H9 (cell line): ENCODE results near the gene SPSB3. TPM values are rescaled to one million over a fixed set of nuclear protein-coding genes. Genes with fewer than 3 reads are reported as not detected.
A peak's percentile ranks its signal among the peaks of the same experiment; 100 is the strongest.

ENCODE experiments used
- DNase-seq: peaks from one replicate; pipeline ENCODE4 v3.0.0-alpha.2; 2017
- H2AFZ ChIP-seq: one replicate; pipeline ENCODE4 v1.6.1; 2013; ENCODE audit warnings: mild to moderate bottlenecking, low read length, control low read depth, moderate library complexity
- H2AK5ac ChIP-seq: 2 replicates; pipeline ENCODE4 v1.6.1; 2013; ENCODE audit warnings: low read length, control low read depth, mixed read lengths; ENCODE audit not compliant: insufficient read length
- H2BK120ac ChIP-seq: one replicate; pipeline ENCODE4 v1.6.1; 2013; ENCODE audit warnings: low read depth, mild to moderate bottlenecking, low read length, control low read depth, inconsistent platforms; ENCODE audit not compliant: poor library complexity, severe bottlenecking
- H2BK12ac ChIP-seq: 2 replicates; pipeline ENCODE4 v1.6.1; 2013; ENCODE audit warnings: low read length, control low read depth, mixed read lengths, low read depth; ENCODE audit not compliant: insufficient read length
- H2BK15ac ChIP-seq: 2 replicates; pipeline ENCODE4 v1.6.1; 2013; ENCODE audit warnings: low read depth, low read length, control low read depth
- H2BK20ac ChIP-seq: one replicate; pipeline ENCODE4 v1.6.1; 2013; ENCODE audit warnings: low read depth, mild to moderate bottlenecking, low read length, control low read depth, inconsistent platforms; ENCODE audit not compliant: poor library complexity, severe bottlenecking
- H2BK5ac ChIP-seq: 2 replicates; pipeline ENCODE4 v1.6.1; 2013; ENCODE audit warnings: low read length, control low read depth, mixed read lengths; ENCODE audit not compliant: insufficient read length
- H3K14ac ChIP-seq: 2 replicates; pipeline ENCODE4 v1.6.1; 2013; ENCODE audit warnings: low read length, control low read depth; ENCODE audit not compliant: insufficient read depth
- H3K18ac ChIP-seq: 2 replicates; pipeline ENCODE4 v1.6.1; 2013; ENCODE audit warnings: low read depth, mild to moderate bottlenecking, mixed read lengths, low read length, control low read depth; ENCODE audit not compliant: insufficient read length
- H3K23ac ChIP-seq: 2 replicates; pipeline ENCODE4 v1.6.1; 2013; ENCODE audit warnings: low read length, control low read depth, mixed read lengths, low read depth; ENCODE audit not compliant: insufficient read length
- H3K23me2 ChIP-seq: 2 replicates; pipeline ENCODE4 v1.6.1; 2013; ENCODE audit warnings: low read depth, mild to moderate bottlenecking, mixed read lengths, low read length, control low read depth; ENCODE audit not compliant: insufficient read length, poor library complexity, severe bottlenecking
- H3K27ac ChIP-seq: 2 replicates; pipeline ENCODE4 v1.5.1; 2013; ENCODE audit warnings: low read length, control low read depth, mixed read lengths, low read depth; ENCODE audit not compliant: insufficient read length
- H3K27me3 ChIP-seq: 2 replicates; pipeline ENCODE4 v1.6.1; 2013; ENCODE audit warnings: low read length, control low read depth, inconsistent platforms; ENCODE audit not compliant: insufficient read depth
- H3K4ac ChIP-seq: 2 replicates; pipeline ENCODE4 v1.6.1; 2013; ENCODE audit warnings: low read depth, mild to moderate bottlenecking, control low read depth, inconsistent platforms, low read length, moderate library complexity
- H3K4me1 ChIP-seq: 2 replicates; pipeline ENCODE4 v1.6.1; 2013; ENCODE audit warnings: low read length, control low read depth, inconsistent platforms; ENCODE audit not compliant: insufficient read depth
- H3K4me2 ChIP-seq: 2 replicates; pipeline ENCODE4 v1.6.1; 2013; ENCODE audit warnings: low read length, control low read depth, mixed read lengths; ENCODE audit not compliant: insufficient read length, insufficient read depth
- H3K56ac ChIP-seq: 2 replicates; pipeline ENCODE4 v1.6.1; 2013; ENCODE audit warnings: low read depth, mild to moderate bottlenecking, mixed read lengths, low read length, control low read depth; ENCODE audit not compliant: insufficient read length
- H3K79me1 ChIP-seq: 2 replicates; pipeline ENCODE4 v1.6.1; 2013; ENCODE audit warnings: low read depth, mild to moderate bottlenecking, moderate library complexity, low read length, control low read depth, inconsistent platforms; ENCODE audit not compliant: insufficient read depth, poor library complexity, severe bottlenecking
- H3K79me2 ChIP-seq: 2 replicates; pipeline ENCODE4 v1.6.1; 2013; ENCODE audit warnings: low read length, control low read depth, inconsistent platforms; ENCODE audit not compliant: insufficient read depth
- H3K9ac ChIP-seq: 2 replicates; pipeline ENCODE4 v1.6.1; 2013; ENCODE audit warnings: low read length, control low read depth, mixed read lengths; ENCODE audit not compliant: insufficient read length; ENCODE audit errors: extremely low read depth
- H3K9me3 ChIP-seq: one replicate; pipeline ENCODE4 v1.6.1; 2013; ENCODE audit warnings: low read depth, low read length, inconsistent platforms; ENCODE audit not compliant: control insufficient read depth
- H3T11ph ChIP-seq: one replicate; pipeline ENCODE4 v1.6.1; 2013; ENCODE audit warnings: mild to moderate bottlenecking, low read length, control low read depth, inconsistent platforms
- H4K20me1 ChIP-seq: one replicate; pipeline ENCODE4 v1.6.1; 2013; ENCODE audit not compliant: control insufficient read depth, insufficient read length, insufficient read depth
- H4K5ac ChIP-seq: 2 replicates; pipeline ENCODE4 v1.6.1; 2013; ENCODE audit warnings: low read depth, mild to moderate bottlenecking, mixed read lengths, low read length, control low read depth; ENCODE audit not compliant: insufficient read length
- H4K8ac ChIP-seq: replicated peaks from 2 replicates; pipeline ENCODE4 v1.6.1; 2013; ENCODE audit warnings: low read length, control low read depth, mixed read lengths, low read depth; ENCODE audit not compliant: insufficient read length
- H4K91ac ChIP-seq: 2 replicates; pipeline ENCODE4 v1.6.1; 2013; ENCODE audit warnings: low read depth, mild to moderate bottlenecking, moderate library complexity, mixed read lengths, low read length, control low read depth; ENCODE audit not compliant: insufficient read length
- H3K27ac Mint-ChIP-seq, 3 experiments: 2 replicates in 2 of 3; 3 replicates in 1 of 3; pipeline ENCODE4 v1.8.0; 2020 to 2021; ENCODE audit warnings: mixed read lengths in 3 of 3, mild to moderate bottlenecking in 1 of 3, moderate library complexity in 1 of 3
- H3K27me3 Mint-ChIP-seq: 2 replicates; pipeline ENCODE4 v1.8.0; 2021; ENCODE audit warnings: low read depth, mild to moderate bottlenecking, moderate library complexity, mixed read lengths
- H3K36me3 Mint-ChIP-seq, 3 experiments: 2 replicates in 2 of 3; 3 replicates in 1 of 3; pipeline ENCODE4 v1.8.0; 2020 to 2021; ENCODE audit warnings: low read depth in 3 of 3, mixed read lengths in 3 of 3; ENCODE audit not compliant: insufficient read depth in 1 of 3
- H3K4me1 Mint-ChIP-seq, 2 experiments: 2 replicates each; pipeline ENCODE4 v1.8.0; 2020; ENCODE audit warnings: mixed read lengths in 2 of 2
- H3K4me3 Mint-ChIP-seq, 2 experiments: 2 replicates in 1 of 2; 3 replicates in 1 of 2; pipeline ENCODE4 v1.8.0; 2020 to 2021; ENCODE audit warnings: mild to moderate bottlenecking in 2 of 2, mixed read lengths in 2 of 2, moderate library complexity in 1 of 2
- H3K9me3 Mint-ChIP-seq, 2 experiments: 2 replicates in 1 of 2; 3 replicates in 1 of 2; pipeline ENCODE4 v1.8.0; 2020; ENCODE audit warnings: mild to moderate bottlenecking in 2 of 2, mixed read lengths in 2 of 2, moderate library complexity in 1 of 2
- WGBS: extraction: QIAGEN DNeasy Blood & Tissue Kit; methylation state at CpG from one replicate; pipeline ENCODE4 v1.1.7; 2013; ENCODE audit warnings: missing lambda C conversion rate, low lambda C conversion rate, mixed read lengths; ENCODE audit not compliant: insufficient read length; ENCODE audit errors: extremely low coverage; 5-methylcytosine and 5-hydroxymethylcytosine counted together
- total RNA-seq: library from RNA; stranded (reverse); gene quantifications from 2 replicates; pipeline ENCODE4 v1.2.1, GENCODE V29; 2021
- TF ChIP-seq, protein P1 (sequence below): fragments of 200-600 bp; sonication (generic); conservative IDR thresholded peaks from 3 replicates; pipeline ENCODE4 v1.8.0; 2021; ENCODE audit warnings: antibody characterized with exemption, mild to moderate bottlenecking

SPSB3 gene
- total RNA-seq, 1 experiment from 2014 or later, result 19.9 TPM

DNA sequence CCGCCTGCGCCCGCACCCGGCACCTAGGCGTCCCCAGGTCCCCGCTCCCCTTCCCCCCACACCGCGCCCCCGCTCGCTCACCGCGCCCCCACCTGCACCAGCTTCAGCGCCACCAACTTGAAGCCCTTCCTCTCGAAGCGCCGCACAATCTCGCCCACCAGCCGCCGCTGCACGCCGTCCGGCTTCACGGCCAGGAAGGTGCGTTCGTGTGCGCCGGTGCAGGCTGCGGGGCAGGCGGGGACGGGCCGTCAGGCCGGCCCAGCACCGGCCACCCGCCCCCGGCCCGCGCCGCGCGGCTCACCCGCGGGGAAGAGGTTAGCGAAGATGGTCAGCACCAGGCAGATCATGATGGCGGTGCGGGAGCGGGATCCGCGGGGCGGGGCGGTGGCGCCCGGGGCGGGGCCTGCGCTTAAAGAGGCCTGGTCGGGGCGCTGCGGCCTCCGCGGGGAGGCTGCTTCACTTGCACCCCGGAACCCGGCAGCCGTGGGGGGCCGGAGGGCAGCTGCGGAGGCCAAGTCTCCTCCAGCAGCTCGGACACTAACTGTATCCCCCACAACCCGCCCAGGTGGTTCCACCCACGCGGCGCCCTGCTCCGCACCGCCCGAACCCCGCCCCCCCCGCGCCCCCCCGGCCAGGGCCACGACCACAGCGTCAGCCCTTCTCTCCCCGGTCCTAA lies 11.0 kb downstream of the SPSB3 start, which contains the start of gene NME3:
NME3 (minus strand) TSS at position 356 of the 676 bp plus-strand sequence; CDS start at position 347, 9 bp downstream.
- H3K9ac ChIP-seq, result peak within 1 kb of the TSS; percentile 66
- peaks cover 5% of the 10 kb centered on the region for H3K79me1 ChIP-seq
- H3T11ph ChIP-seq, result no peak within 1 kb of the TSS
- H3K9me3 ChIP-seq, result no peaks in the 10 kb centered on the region
- H2BK20ac ChIP-seq, result no peak within 1 kb of the TSS
- H3K79me2 ChIP-seq, result no peaks in the 10 kb centered on the region; the same call in 1 of the 2 replicates
- WGBS, result no CpG with 5 or more reads among the region's 79 CpGs
- no peak within 1 kb of the TSS for H3K27ac ChIP-seq
- H2BK15ac ChIP-seq, result no peak within 1 kb of the TSS
- no peak within 1 kb of the TSS for H3K4ac ChIP-seq
- no peak within 1 kb of the TSS for H4K8ac ChIP-seq
- Mint-ChIP-seq H3K27ac (peak within 1 kb of the TSS; percentile 98 to 99 (median 99); a peak in 6 of 7 replicates), H3K4me3 (peak within 1 kb of the TSS; percentile 95 to 98), H3K9me3 (no peaks in the 10 kb centered on the region), H3K27me3 (no peaks in the 10 kb centered on the region; the same call in 1 of the 2 replicates), H3K4me1 (peaks cover 3 to 19% of the 10 kb centered on the region in 2 experiments), H3K36me3 (peaks cover 11 to 46% (median 29%) of the 10 kb centered on the region in 3 experiments; a peak in 6 of 7 replicates)
- DNase-seq, result peak; percentile 76
- no peaks in the 10 kb centered on the region for H3K4me1 ChIP-seq
- no peak within 1 kb of the TSS for H4K91ac ChIP-seq
- H4K20me1 ChIP-seq, result no peaks in the 10 kb centered on the region
- no peak within 1 kb of the TSS for H4K5ac ChIP-seq
- no peaks in the 10 kb centered on the region for H3K27me3 ChIP-seq
- no peak within 1 kb of the TSS for H3K56ac ChIP-seq
- H2AFZ ChIP-seq, result no peak within 1 kb of the TSS
- no peak within 1 kb of the TSS for H2BK5ac ChIP-seq
- no peak within 1 kb of the TSS for H2BK12ac ChIP-seq
- peak within 1 kb of the TSS; percentile 47 for H3K4me2 ChIP-seq
- H2BK120ac ChIP-seq, result no peak within 1 kb of the TSS
- peaks cover 9% of the 10 kb centered on the region for H3K23me2 ChIP-seq
- H3K18ac ChIP-seq, result peak within 1 kb of the TSS; percentile 44
- H2AK5ac ChIP-seq, result no peak within 1 kb of the TSS
- no peak within 1 kb of the TSS for H3K23ac ChIP-seq
- TF ChIP-seq, protein P1, sequence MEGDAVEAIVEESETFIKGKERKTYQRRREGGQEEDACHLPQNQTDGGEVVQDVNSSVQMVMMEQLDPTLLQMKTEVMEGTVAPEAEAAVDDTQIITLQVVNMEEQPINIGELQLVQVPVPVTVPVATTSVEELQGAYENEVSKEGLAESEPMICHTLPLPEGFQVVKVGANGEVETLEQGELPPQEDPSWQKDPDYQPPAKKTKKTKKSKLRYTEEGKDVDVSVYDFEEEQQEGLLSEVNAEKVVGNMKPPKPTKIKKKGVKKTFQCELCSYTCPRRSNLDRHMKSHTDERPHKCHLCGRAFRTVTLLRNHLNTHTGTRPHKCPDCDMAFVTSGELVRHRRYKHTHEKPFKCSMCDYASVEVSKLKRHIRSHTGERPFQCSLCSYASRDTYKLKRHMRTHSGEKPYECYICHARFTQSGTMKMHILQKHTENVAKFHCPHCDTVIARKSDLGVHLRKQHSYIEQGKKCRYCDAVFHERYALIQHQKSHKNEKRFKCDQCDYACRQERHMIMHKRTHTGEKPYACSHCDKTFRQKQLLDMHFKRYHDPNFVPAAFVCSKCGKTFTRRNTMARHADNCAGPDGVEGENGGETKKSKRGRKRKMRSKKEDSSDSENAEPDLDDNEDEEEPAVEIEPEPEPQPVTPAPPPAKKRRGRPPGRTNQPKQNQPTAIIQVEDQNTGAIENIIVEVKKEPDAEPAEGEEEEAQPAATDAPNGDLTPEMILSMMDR, result no peak
- peak within 1 kb of the TSS; percentile 79 for H3K14ac ChIP-seq
